ENCODE data around the gene MFSD11. TPM values are rescaled to one million over a fixed set of nuclear protein-coding genes. Genes with fewer than 3 reads are reported as not detected.

Gene MFSD11
- total and polyA plus RNA-seq, 2 of the 8 experiments (the other 6 are each of a cell fraction or from before 2014, with no cell fraction given): 17.7 to 19.8 TPM

- TF ChIP-seq SIN3A (conservative IDR thresholded peaks at IDR 0.05 in 1 of 2, IDR thresholded peaks at IDR 0.05 in 1 of 2; ENCODE audit: low read depth in 1 of 2, low read length in 2 of 2): 0 out of 4 replicates have a peak, but pooled peaks of 1 of the 2 experiments have one; percentile 38
- TF ChIP-seq POLR2AphosphoS5 (IDR thresholded peaks at IDR 0.05; ENCODE audit: low read depth, low read length): peak; percentile 89
- TF ChIP-seq BCL11A (IDR thresholded peaks at IDR 0.05; ENCODE audit: low read depth in 2 of 2, low read length in 2 of 2): no peak
- TF ChIP-seq TAF7 (optimal IDR thresholded peaks at IDR 0.05; ENCODE audit: borderline replicate concordance, low read depth, low read length): peak; percentile 79
- TF ChIP-seq PHF8 (conservative IDR thresholded peaks at IDR 0.05; ENCODE audit: low read depth, low read length): peak; percentile 94
- peak; percentile 39; the same call in 1 of the 2 replicates for TF ChIP-seq TBP (IDR thresholded peaks at IDR 0.05; ENCODE audit: low read depth, low read length)
- 0 out of 2 replicates have a peak, but pooled peaks have one; percentile 14 for TF ChIP-seq KDM1A (IDR thresholded peaks at IDR 0.05; ENCODE audit: borderline replicate concordance, low read length)
- TF ChIP-seq KDM4A (IDR thresholded peaks at IDR 0.05; ENCODE audit: low read depth, low read length, severe bottlenecking): peak; percentile 7
- TF ChIP-seq CTCF (IDR thresholded peaks at IDR 0.05; ENCODE audit: control extremely low read depth in 1 of 3, insufficient read depth in 1 of 3, low read depth in 1 of 3, low read length in 3 of 3): peak; percentile 58 to 68 (median 67)
Observed at GRCh38 chr17:76726776-76727718, 10.9 kb upstream of the MFSD11 start, which contains the start of gene METTL23 (continued).
